Peyer's patch (tissue), 4 donors: Measurements from ENCODE around the gene SMS.

Source experiments
- POLR2A ChIP-seq, 2 donors: fragments of 450-650 bp; IDR thresholded peaks; one replicate each; pipeline ENCODE4 v1.5.1; 2017; ENCODE audit warnings: antibody characterized with exemption in 2 of 2, mild to moderate bottlenecking in 2 of 2, moderate library complexity in 2 of 2
- TF ChIP-seq, protein P1 (sequence below), 6 experiments: fragments of 450-650 bp in 4 of 6; fragments of 200-600 bp in 2 of 6; sonication (generic) in 1 of 6; IDR thresholded peaks; one replicate each; pipeline ENCODE4 v1.5.1; 2017 to 2019; ENCODE audit warnings: antibody characterized with exemption in 6 of 6, mild to moderate bottlenecking in 3 of 6, moderate library complexity in 1 of 6

DNA sequence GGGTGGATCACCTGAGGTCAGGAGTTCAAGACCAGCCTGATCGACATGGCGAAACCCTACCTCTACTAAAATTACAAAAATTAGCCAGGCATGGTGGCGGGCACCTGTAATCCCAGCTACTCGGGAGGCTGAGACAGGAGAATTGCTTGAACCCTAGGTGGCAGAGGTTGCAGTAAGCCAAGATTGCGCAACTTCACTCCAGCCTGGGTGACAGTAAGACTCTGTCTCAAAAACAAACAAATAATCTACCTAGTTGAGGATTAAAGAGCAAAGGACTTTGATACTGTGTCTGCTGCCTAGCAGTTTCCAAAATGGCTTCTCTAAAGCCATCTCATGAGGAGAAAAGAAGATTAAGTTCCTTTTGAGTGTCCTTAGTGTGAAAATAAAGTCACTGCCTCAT lies 37.8 kb downstream of the SMS start:
- TF ChIP-seq, protein P1, sequence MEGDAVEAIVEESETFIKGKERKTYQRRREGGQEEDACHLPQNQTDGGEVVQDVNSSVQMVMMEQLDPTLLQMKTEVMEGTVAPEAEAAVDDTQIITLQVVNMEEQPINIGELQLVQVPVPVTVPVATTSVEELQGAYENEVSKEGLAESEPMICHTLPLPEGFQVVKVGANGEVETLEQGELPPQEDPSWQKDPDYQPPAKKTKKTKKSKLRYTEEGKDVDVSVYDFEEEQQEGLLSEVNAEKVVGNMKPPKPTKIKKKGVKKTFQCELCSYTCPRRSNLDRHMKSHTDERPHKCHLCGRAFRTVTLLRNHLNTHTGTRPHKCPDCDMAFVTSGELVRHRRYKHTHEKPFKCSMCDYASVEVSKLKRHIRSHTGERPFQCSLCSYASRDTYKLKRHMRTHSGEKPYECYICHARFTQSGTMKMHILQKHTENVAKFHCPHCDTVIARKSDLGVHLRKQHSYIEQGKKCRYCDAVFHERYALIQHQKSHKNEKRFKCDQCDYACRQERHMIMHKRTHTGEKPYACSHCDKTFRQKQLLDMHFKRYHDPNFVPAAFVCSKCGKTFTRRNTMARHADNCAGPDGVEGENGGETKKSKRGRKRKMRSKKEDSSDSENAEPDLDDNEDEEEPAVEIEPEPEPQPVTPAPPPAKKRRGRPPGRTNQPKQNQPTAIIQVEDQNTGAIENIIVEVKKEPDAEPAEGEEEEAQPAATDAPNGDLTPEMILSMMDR (IDR thresholded peaks at IDR 0.05): no peak
- TF ChIP-seq POLR2A (IDR thresholded peaks at IDR 0.05): no peak
